ENCODE results near the gene CDHR5.

CDHR5 gene

GRCh38 chr11:621838-622237 is 2.9 kb downstream of the CDHR5 start:
- no peak for DNase-seq

DNA sequence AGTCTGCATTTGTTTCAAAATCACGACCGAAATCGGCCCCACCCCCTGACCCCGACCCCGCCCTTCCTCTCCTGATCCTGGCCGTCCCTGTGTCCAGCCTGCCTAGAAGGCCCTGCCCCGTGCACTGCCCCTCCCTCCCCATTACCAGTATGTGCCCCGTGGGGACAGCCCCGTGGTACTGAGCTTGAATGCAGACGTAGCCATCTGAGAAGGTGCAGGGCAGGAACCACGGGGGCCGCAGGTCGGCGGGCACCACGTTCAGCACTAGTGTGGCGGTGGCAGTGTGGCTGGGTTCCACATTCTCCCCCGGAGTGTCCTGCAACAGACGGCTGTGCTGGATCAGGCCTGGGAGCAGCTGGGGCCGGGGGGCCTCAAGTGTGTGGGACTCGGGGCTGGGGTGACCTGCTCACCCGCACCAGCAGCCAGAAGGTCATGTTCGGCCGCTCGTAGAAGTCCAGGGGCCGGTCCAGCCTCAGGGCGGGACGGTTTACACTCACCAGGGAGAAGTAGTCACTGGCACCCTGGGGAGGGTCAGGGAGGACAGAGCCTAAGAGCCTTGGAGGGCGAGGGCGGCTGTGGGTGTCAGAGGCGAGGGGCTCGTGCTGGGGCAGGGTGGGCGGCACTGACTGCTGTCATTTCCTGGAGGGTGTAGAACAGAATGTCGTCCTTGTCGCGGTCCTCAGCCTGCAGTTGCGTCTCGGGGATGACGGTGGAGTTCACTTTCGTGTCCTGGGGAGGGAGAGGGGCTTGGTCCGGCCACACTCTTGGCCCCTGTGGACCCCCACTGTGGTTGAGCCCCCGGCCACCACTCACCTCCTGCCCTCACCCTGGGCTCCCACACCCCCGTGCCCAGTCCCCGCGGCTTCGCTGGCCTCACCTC is 3.6 kb downstream of the CDHR5 start:
- DNase-seq, result no peak

GRCh38 chr11:620201-620600 is 4.6 kb downstream of the CDHR5 start:
- no peak for DNase-seq

GRCh38 chr11:619628-620050 is 5.1 kb downstream of the CDHR5 start:
- no peak for DNase-seq

GRCh38 chr11:618856-619627 is 5.7 kb downstream of the CDHR5 start:
- no peak for DNase-seq

DNA sequence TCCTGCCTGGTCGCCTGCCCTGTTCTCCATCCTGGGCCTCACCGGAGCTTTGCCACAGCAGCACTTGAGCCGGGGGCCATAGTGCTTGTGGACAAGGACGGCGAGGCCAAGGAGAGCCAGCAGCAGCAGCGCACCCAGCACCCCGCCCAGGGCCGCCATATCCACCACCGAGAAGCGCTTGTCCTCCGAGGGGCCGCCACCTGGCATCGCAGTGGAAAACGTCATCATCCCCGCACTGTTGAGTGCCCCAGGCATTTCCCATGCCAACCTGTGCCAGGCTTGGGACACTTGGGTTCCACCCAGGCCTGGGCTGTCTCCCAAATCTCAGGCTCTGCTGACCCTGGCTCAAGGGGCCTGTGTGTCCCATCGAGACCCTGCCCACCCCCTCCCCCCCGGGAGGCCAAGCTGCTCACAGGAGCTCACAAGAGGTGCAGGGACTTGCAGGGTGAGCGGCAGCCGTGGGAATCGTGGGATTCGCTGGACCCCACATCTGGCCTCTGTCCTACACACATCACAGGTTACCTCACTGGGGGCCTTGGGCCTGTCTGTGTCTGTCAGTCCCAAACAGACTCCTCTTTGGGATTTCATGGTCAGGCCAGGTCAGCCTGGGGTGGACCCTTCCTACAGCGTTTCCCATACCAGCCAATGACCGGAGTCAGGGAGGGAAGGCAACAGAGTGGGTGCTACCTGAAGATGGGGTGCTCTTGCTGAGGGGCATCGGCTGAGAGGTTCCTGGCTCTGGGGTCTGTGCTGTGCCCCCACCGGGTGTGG is 6.7 kb downstream of the CDHR5 start:
- DNase-seq, result no peak

GRCh38 chr11:617199-617911 is 7.4 kb downstream of the CDHR5 start:
- no peak for DNase-seq

DNA sequence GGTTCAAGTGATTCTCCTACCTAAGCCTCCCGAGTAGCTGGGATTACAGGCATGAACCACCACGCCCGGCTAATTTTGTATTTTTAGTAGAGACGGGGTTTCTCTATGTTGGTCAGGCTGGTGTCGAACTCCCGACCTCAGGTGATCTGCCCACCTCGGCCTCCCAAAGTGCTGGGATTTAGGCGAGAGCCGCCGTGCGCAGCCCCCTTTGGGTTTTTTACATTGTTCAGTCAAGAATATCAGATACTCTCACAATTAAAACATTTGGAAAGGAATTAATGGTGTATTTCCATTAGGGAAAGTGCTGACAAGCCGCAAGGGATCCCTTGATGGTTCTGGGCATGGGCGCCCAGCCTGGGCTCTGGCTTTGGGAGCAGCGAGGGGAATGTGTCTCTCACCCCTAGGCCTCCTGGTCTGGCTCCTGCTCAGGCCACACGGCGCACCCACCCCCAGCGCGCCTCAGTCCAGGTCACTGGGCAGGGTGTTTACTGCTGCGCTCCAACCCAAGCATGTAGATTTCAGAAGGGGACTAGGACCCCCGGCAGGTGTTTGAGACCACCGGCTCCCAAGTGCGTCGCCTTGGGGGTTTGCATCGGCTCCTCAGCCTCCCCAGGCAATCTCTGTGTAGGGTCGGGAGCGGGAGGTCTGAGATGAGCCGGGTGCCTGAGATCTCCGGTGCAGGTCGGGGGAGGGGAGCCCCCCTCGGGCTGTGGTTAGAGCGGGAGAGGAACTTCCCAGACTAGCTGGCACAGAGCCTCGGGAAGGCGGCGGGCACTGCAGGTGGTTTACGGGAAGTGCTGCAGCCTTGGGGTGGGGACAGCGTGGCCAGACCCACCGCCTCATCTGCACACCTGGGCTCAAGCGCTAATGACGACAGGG is 8.2 kb downstream of the CDHR5 start:
- no peak for DNase-seq

DNA sequence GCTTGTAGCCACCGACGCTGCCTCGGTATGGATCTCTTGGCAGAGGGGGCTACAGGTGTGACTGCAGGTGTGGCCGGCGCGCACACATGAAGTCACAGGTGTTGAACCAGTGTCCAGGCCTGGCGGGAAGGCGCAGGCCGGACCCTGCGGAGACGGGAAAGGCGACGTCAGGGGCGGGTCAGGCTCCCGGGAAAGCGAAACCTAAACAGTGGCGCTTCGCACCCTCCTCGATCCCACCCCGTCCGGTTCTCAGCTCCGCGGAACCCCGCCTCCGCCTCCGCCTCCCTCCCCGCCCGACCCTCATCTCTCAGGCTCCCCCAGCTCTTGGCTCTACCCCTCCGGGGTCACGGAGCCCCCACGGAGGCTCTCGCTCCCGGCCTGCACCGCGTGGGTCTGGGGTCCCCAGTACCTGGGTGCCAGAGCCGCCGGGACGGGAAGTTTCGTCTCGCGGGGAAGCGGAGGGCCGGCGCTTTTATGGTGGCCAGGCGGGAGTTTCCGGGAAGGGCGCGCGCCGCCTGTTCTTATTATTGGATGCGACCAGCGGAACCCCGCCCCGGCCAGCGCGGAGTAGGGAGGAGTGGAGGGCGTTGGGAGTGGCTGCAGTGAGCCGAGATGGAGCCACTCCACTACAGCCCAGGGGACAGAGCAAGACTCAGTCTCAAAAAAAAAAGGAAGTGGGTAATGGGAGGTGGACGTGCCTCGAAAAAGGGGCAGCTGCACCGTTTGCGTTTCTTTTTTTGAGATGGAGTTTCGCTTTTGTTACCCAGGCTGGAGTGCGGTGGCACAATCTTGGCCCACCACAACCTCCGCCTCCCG is 9.0 kb downstream of the CDHR5 start, which contains the start of gene IRF7:
TSS of gene IRF7 (minus strand) at position 447 of the 816 bp plus-strand sequence. CDS start 586 bp downstream, outside the sequence.
- peak; percentile 99 for DNase-seq

DNA sequence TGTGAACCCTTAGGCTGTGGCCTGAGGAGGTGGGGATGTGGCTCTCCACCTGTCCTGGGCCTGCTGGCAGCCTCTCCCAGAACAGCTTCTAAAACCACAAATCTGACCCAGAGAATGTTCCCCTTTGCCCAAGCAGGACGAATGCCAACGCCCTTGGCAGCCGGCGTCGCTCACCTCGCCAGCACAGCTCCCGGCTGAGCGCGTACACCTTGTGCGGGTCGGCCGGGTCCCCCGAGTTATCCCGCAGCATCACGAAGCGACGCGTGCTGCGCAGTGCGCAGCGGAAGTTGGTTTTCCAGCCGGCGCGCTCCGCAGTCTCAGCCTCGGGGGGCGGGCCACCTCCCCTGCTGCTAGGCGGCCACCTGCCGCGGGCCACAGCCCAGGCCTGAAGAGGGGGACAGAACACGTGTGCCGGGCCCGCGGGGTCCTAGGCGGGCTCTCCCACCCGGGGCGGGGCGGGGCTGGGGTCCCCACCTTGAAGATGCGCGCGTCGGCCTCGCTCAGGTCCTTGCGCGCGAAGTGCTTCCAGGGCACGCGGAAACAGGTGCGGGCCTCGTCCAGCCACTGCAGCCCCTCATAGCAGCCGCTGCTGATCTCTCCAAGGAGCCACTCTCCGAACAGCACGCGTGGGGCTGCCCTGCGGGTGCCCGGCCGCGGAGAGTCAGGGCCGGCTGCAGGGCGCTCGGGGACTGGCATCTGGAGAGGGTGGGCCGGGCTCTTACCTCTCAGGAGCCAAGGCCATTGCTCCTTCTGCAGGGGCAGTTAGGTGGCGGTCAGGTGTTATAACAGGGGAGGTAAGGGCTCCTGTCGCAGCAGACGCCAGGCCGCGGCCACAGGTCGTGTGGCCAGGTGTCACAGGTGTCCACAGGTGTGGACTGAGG is 9.9 kb downstream of the CDHR5 start:
- DNase-seq, result no peak

DNA sequence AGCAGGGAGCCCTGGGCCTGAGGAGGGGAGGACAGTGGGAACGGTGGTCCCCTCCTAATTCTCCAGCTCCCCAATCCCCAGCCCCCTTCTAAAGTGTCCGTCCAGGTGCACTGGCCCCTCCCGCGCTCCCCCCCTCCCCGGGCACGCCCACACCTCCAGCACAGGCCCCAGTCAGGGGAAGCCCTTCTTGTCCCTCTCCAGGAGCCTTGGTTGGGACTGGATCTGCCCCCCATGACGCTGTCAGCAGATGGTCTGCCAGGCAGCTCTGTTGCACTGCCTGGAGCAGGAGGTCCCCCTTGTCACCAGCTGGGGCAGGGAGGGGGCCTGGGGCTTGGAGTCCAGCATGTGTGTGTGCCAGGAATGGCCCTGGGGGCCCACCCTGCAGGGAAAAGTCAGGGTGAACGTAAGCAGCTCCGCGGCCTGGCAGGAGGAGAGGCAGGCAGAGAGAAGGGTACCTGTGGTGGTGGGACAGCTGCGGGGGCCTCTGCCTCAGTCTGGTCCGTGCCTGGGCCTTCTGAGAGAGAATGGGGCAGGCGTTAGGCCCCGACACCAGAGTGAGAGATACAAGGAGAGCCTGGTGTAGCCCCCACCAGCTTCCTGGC is 10.6 kb downstream of the CDHR5 start:
- DNase-seq, result no peak

DNA sequence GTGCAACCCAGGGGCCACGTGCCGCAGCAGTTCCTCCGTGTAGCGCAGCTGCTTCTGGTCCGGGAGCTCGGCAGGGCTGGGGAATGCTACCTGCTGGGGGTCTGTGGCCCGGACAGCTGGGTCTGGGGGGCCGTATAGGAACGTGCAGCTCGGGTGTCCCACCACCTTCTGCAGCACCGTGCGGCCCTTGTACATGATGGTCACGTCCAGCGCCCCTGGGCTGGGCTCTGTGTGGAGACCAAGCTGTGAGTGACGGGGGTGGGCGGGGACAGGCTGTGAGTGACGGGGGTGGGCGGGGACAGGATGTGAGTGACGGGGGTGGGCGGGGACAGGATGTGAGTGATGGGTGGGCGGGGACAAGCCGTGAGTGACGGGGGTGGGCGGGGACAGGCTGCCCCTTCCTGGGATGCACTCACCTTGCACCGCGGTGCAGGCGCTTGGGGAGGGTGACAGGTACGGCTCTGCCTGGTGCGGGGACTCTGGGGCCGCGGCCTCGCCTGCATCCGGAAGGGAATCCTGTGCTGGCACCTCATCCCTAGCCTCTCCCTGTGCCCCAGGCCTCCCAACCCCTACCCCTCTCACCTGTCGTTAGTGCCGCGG is 11.3 kb downstream of the CDHR5 start:
- DNase-seq, result no peak

DNA sequence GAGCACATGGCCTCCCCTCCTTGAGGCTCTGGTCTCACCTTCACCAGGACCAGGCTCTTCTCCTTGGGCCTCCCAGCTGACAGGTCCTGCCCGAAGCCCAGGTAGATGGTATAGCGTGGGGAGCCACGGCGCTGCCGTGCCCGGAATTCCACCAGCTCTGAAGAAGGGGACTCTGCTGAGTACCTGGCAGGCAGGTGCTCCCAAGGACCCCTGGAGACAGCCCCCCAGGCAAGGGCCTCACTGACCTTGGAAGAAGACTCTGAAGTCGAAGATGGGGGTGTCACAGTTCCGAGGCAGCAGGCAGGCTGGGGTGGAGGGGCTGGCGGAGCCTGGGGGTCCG is 11.8 kb downstream of the CDHR5 start:
- no peak for DNase-seq

- peak; percentile 54 for DNase-seq
Observed at GRCh38 chr11:612201-612960, 12.4 kb downstream of the CDHR5 start.

GRCh38 chr11:611001-611996 is 13.5 kb downstream of the CDHR5 start:
- DNase-seq, result no peak

DNA sequence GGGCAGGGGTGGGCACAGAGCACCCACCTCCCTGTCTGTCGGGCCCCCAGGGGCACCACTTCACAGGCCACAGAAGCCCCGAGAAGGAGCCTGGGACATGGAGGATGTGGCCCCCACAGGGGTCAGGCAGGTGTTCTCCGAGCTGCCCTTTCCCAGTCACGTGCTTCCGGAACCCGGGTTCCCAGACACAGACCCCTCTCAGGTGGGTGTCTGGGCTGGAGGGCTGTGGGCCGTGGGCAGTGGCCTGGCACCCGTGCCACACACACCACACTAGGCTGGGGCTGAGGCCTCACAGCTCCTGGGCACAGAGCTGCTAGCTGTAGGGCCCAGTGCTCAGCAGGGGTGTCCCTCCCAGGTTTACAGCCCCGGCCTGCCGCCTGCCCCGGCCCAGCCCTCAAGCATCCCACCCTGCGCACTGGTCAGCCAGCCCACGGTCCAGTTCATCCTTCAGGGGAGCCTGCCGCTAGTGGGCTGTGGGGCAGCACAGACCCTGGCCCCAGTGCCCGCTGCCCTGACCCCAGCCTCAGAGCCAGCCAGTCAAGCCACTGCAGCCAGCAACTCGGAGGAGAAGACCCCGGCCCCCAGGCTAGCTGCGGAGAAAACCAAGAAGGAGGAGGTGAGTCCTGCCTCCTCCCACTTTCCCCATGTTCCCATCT is 14.5 kb downstream of the CDHR5 start:
- DNase-seq, result no peak
